A204.1 (cell line): ENCODE measurements around the gene TMEM45B.
"Not testable (repeated sequence)": the region's sequence is repeated elsewhere in the genome, so short reads cannot be mapped to it uniquely, and the experiment has no call there.

Experiments used
- FAIRE-seq: peaks from 2 replicates; lab custom pipeline; 2012; peaks lifted over from hg19 to GRCh38; lab: Jason Lieb, UNC

The TMEM45B gene

GRCh38 chr11:129815596-129816461, at the start of gene TMEM45B:
Gene TMEM45B (plus strand): TSS chr11:129815848. CDS start chr11:129852483, 36,635 bp downstream.
- no peak for FAIRE-seq

- FAIRE-seq = peak; percentile 65
These were observed 48.6 kb upstream of the TMEM45B start for GRCh38 chr11:129766898-129767604.

GRCh38 chr11:129767827-129768226, 47.8 kb upstream of the TMEM45B start:
- no peak for FAIRE-seq

GRCh38 chr11:129768356-129768755, 47.3 kb upstream of the TMEM45B start:
- FAIRE-seq = no peak

- no peak for FAIRE-seq
These were observed 46.6 kb upstream of the TMEM45B start for GRCh38 chr11:129769059-129769458.

GRCh38 chr11:129770993-129771392, 44.7 kb upstream of the TMEM45B start:
- no peak for FAIRE-seq

- FAIRE-seq = not testable (repeated sequence)
These were observed 44.2 kb upstream of the TMEM45B start for GRCh38 chr11:129771456-129771855.

- FAIRE-seq = no peak
These were observed 36.8 kb upstream of the TMEM45B start for GRCh38 chr11:129778877-129779276.

- no peak for FAIRE-seq
These were observed 36.3 kb upstream of the TMEM45B start for GRCh38 chr11:129779342-129779741.

- FAIRE-seq = no peak
These were observed 30.1 kb upstream of the TMEM45B start for GRCh38 chr11:129785383-129786111.

GRCh38 chr11:129786112-129786416, 29.6 kb upstream of the TMEM45B start:
- FAIRE-seq = not testable (repeated sequence)

- no peak for FAIRE-seq
These were observed 28.0 kb upstream of the TMEM45B start for GRCh38 chr11:129787532-129788155.

GRCh38 chr11:129788278-129788677, 27.4 kb upstream of the TMEM45B start:
- no peak for FAIRE-seq

GRCh38 chr11:129790106-129790505, 25.5 kb upstream of the TMEM45B start:
- FAIRE-seq = no peak

- FAIRE-seq = no peak
These were observed 24.1 kb upstream of the TMEM45B start for GRCh38 chr11:129791515-129791914.

GRCh38 chr11:129792663-129793062, 23.0 kb upstream of the TMEM45B start:
- no peak for FAIRE-seq

- FAIRE-seq = no peak
These were observed 20.6 kb upstream of the TMEM45B start for GRCh38 chr11:129795089-129795488.

GRCh38 chr11:129798212-129798611, 17.4 kb upstream of the TMEM45B start:
- FAIRE-seq = no peak

GRCh38 chr11:129800162-129800561, 15.5 kb upstream of the TMEM45B start:
- FAIRE-seq = not testable (repeated sequence)

GRCh38 chr11:129800655-129801054, 15.0 kb upstream of the TMEM45B start:
- FAIRE-seq = no peak

GRCh38 chr11:129803533-129803932, 12.1 kb upstream of the TMEM45B start:
- no peak for FAIRE-seq

- FAIRE-seq = no peak
These were observed 11.6 kb upstream of the TMEM45B start for GRCh38 chr11:129804012-129804411.
